Natural killer cell (primary cell): ENCODE measurements around the gene CERK. TPM values are rescaled to one million over a fixed set of nuclear protein-coding genes. Genes with fewer than 3 reads are reported as not detected.

Experiments
- ATAC-seq, 3 donors: fragments of 150-1000 bp in 2 of 3; fragments of 200-7000 bp in 1 of 3; cut with Tn5 transposase; 1 replicate in 1 of 3; 2 replicates in 2 of 3; pipeline ENCODE4 v1.10.0; 2021; ENCODE audit warnings: mild to moderate bottlenecking in 2 of 3, moderate library complexity in 2 of 3
- DNase-seq, 2 donors: peaks; one replicate each; pipeline versions ENCODE4 v3.0.0 to v3.0.0-alpha.2; 2013 to 2021; ENCODE audit warnings: mixed read lengths in 1 of 2
- H3K27ac ChIP-seq: one replicate; pipeline ENCODE4 v1.5.1; 2013; ENCODE audit warnings: mild to moderate bottlenecking, low read length
- H3K27me3 ChIP-seq: one replicate; pipeline ENCODE4 v1.6.1; 2013; ENCODE audit warnings: low read length; ENCODE audit not compliant: control insufficient read depth, insufficient read depth
- H3K36me3 ChIP-seq: one replicate; pipeline ENCODE4 v1.6.1; 2013; ENCODE audit warnings: low read length; ENCODE audit not compliant: control insufficient read depth, insufficient read depth
- H3K4me1 ChIP-seq: one replicate; pipeline ENCODE4 v1.6.1; 2013; ENCODE audit warnings: low read length; ENCODE audit not compliant: control insufficient read depth, insufficient read depth
- H3K4me3 ChIP-seq: one replicate; pipeline ENCODE4 v1.5.1; 2013; ENCODE audit warnings: low read length
- H3K9me3 ChIP-seq: one replicate; pipeline ENCODE4 v1.6.1; 2013; ENCODE audit warnings: low read length; ENCODE audit not compliant: control insufficient read depth, insufficient read depth
- H3K27ac Mint-ChIP-seq, 2 donors: one replicate each; pipeline ENCODE4 v1.8.0; 2022; ENCODE audit warnings: mild to moderate bottlenecking in 2 of 2, mixed read lengths in 2 of 2, moderate library complexity in 1 of 2
- H3K27me3 Mint-ChIP-seq, 2 donors: one replicate each; pipeline ENCODE4 v1.8.0; 2022; ENCODE audit warnings: low read depth in 2 of 2, mixed read lengths in 2 of 2
- H3K36me3 Mint-ChIP-seq: one replicate; pipeline ENCODE4 v1.8.0; 2022; ENCODE audit warnings: mixed read lengths
- H3K4me1 Mint-ChIP-seq, 2 donors: one replicate each; pipeline ENCODE4 v1.8.0; 2022; ENCODE audit warnings: mixed read lengths in 2 of 2
- H3K4me3 Mint-ChIP-seq: one replicate; pipeline ENCODE4 v1.8.0; 2022; ENCODE audit warnings: mild to moderate bottlenecking, moderate library complexity, mixed read lengths
- H3K9me3 Mint-ChIP-seq, 2 donors: one replicate each; pipeline ENCODE4 v1.8.0; 2022; ENCODE audit warnings: mixed read lengths in 2 of 2
- WGBS: methylation state at CpG from one replicate; pipeline ENCODE4 v1.1.7; 2013; ENCODE audit warnings: missing lambda C conversion rate; ENCODE audit not compliant: insufficient coverage; 5-methylcytosine and 5-hydroxymethylcytosine counted together
- intact Hi-C: fragments of 100-400 bp; cut with micrococcal nuclease; formaldehyde crosslinking; loops from one replicate; pipeline ENCODE4 v1.14.2; 2022
- total RNA-seq, 4 donors: library from RNA; stranded (reverse); fragments of 120-200 nt in 1 of 4; gene quantifications; one replicate each; pipeline versions ENCODE4 v1.2.3 to v1.2.4, GENCODE V29; 2013 to 2022
- TF ChIP-seq, protein P1 (sequence below): fragments of 200-600 bp; IDR thresholded peaks from one replicate; pipeline ENCODE4 v1.8.0; 2022; ENCODE audit warnings: antibody characterized with exemption

The CERK gene
- total RNA-seq, 3 donors from 2014 or later (not counting 1 experiment from before 2014, with no cell fraction given), result 50.0 to 71.2 (median 55.6) TPM

DNA sequence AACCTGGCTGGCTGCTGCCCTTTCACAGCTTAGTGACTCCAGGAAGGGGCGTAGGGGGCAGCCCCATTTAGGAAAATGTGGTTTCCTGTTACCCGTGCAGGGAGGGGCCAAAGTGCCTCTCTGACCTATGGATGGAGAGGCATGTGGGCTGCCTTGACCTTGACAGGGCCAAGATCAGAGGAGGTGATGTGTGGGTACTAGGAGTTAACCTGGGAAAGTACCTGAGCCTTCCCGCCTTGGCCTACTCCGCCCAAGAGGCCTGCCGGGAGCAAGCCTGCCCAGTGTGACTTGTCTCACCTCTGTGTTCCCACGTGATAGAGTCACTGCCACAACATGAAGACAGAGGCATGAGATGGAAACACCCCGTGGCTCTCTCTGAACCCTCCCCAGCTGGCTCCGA, 84.5 kb downstream of the CERK start:
- Histone ChIP-seq H3K4me1 (peaks cover 55% of the 10 kb centered on the region), H3K27me3 (no peaks in the 10 kb centered on the region), H3K4me3 (no peak overlapping the region), H3K27ac (no peak overlapping the region), H3K9me3 (no peaks in the 10 kb centered on the region), H3K36me3 (peaks cover 2% of the 10 kb centered on the region)
- intact Hi-C loops, result no loop called here
- TF ChIP-seq, protein P1, sequence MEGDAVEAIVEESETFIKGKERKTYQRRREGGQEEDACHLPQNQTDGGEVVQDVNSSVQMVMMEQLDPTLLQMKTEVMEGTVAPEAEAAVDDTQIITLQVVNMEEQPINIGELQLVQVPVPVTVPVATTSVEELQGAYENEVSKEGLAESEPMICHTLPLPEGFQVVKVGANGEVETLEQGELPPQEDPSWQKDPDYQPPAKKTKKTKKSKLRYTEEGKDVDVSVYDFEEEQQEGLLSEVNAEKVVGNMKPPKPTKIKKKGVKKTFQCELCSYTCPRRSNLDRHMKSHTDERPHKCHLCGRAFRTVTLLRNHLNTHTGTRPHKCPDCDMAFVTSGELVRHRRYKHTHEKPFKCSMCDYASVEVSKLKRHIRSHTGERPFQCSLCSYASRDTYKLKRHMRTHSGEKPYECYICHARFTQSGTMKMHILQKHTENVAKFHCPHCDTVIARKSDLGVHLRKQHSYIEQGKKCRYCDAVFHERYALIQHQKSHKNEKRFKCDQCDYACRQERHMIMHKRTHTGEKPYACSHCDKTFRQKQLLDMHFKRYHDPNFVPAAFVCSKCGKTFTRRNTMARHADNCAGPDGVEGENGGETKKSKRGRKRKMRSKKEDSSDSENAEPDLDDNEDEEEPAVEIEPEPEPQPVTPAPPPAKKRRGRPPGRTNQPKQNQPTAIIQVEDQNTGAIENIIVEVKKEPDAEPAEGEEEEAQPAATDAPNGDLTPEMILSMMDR, result no peak
- Mint-ChIP-seq H3K27ac (no peak overlapping the region), H3K4me3 (no peak overlapping the region), H3K9me3 (no peaks in the 10 kb centered on the region), H3K27me3 (no peaks in the 10 kb centered on the region), H3K4me1 (peaks cover 12 to 48% of the 10 kb centered on the region in 2 donors), H3K36me3 (no peaks in the 10 kb centered on the region)
- peak in 1 of 2 donors; percentile 29 for DNase-seq
- WGBS, result 29% methylated on average over 8 of the region's 8 CpGs
- ATAC-seq, result peak; percentile 38 to 74 (median 53)

DNA sequence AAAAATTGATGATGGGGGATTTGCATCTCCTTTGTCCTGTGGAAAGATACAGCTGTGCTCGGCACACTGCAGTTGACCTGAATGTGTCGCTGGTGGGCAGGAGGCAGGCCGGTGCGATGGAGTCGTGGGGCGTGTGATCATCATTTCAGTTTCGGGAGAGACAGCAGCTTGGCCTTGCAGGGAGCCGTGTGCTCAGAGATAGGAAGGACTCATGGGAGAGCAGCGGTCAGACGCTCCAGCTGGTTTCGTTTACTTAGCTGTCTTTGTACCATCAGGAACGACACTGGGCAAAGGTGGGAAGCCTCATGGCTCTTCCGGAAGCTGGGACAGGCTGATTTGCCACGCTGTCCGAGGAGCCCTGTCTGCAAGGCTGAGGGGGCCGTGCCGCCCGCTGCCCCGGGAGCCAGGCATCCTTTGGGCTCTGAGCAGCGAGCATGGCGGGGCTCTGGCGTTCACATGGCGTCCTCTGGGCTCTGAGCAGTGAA, 85.2 kb downstream of the CERK start:
- Histone ChIP-seq H3K4me3 (no peak overlapping the region), H3K36me3 (no peaks in the 10 kb centered on the region), H3K27ac (no peak overlapping the region), H3K9me3 (no peaks in the 10 kb centered on the region), H3K4me1 (peaks cover 55% of the 10 kb centered on the region), H3K27me3 (no peaks in the 10 kb centered on the region)
- WGBS, result 90% methylated on average over 23 of the region's 23 CpGs
- Mint-ChIP-seq H3K9me3 (peaks cover 0 to 7% of the 10 kb centered on the region in 2 donors), H3K27me3 (no peaks in the 10 kb centered on the region), H3K4me1 (peaks cover 12 to 52% of the 10 kb centered on the region in 2 donors), H3K36me3 (no peaks in the 10 kb centered on the region), H3K27ac (peak overlapping the region in 1 of 2 donors; percentile 69), H3K4me3 (no peak overlapping the region)
- DNase-seq, result no peak
- ATAC-seq, result no peak
- TF ChIP-seq, protein P1, result no peak
- intact Hi-C loops, result no loop called here

DNA sequence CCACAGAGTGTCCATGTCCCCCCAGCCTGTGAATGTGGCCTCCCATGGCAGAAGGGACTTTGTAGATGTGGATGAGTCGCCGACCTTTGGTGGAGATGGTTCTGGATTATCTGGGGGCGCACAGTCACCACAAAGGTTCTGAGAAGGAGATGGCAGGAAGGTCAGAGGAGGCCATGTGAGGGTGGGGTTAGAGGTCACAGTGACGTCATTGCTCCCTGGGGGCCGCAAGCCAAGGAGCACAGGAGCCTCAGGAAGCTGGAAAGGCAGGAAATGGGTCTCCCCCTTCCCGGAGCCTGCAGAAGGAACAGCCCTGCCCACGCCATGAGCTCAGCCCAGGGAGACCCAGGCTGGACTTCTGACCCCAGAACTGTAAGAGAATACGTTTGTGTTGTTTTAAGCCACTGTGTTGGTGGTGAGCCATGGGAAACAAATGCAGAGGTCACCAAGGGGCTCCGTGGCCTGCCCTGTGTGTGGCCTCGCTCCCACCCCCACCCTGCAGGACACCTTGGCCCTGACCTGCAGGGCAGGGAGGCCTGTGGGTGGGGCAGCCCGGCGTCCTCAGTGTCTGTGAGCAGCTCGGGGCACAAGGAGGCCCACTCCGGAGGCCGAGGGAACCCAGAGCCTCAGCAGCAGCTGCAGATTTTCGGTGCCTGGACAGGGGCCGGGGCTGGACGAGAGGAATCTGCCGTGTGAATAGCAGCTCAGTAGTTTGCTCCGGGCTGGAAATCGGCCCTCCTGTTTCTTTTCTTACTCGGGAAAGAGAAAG, 85.8 kb downstream of the CERK start:
- H3K9me3 ChIP-seq, result no peaks in the 10 kb centered on the region
- TF ChIP-seq, protein P1, result no peak
- H3K27me3 Mint-ChIP-seq, result no peaks in the 10 kb centered on the region
- no peaks in the 10 kb centered on the region for H3K27me3 ChIP-seq
- intact Hi-C loops, result no loop called here
- no peaks in the 10 kb centered on the region for H3K36me3 Mint-ChIP-seq
- H3K4me1 Mint-ChIP-seq, result peaks cover 12 to 50% of the 10 kb centered on the region in 2 donors
- H3K36me3 ChIP-seq, result no peaks in the 10 kb centered on the region
- H3K27ac Mint-ChIP-seq, result peak overlapping the region in 1 of 2 donors; percentile 69
- WGBS, result 87% methylated on average over 22 of the region's 22 CpGs
- ATAC-seq (no peak), DNase-seq (no peak)
- H3K4me1 ChIP-seq, result peaks cover 55% of the 10 kb centered on the region
- no peak overlapping the region for H3K27ac ChIP-seq
- H3K4me3 ChIP-seq, result no peak overlapping the region
- peaks cover 0 to 8% of the 10 kb centered on the region in 2 donors for H3K9me3 Mint-ChIP-seq
- no peak overlapping the region for H3K4me3 Mint-ChIP-seq
